PC-9 (cell line): ENCODE measurements around the gene FAM53A. TPM values are rescaled to one million over a fixed set of nuclear protein-coding genes. Genes with fewer than 3 reads are reported as not detected.

Experiments
- Bru-seq: library from RNA; stranded (reverse); fragments of 400-500 nt; gene quantifications from one replicate; lab custom pipeline; 2021; lab: Mats Ljungman, UMichigan
- BruChase-seq, 2 experiments: library from RNA; stranded (reverse); fragments of 400-500 nt; gene quantifications; one replicate each; lab custom pipeline; 2021; lab: Mats Ljungman, UMichigan
- BruUV-seq: library from RNA; stranded (reverse); fragments of 400-500 nt; replicated peaks from 2 replicates; lab custom pipeline; 2021; lab: Mats Ljungman, UMichigan
- CTCF ChIA-PET: fragments of 300-600 bp; sonication (Branson Sonifier 250); formaldehyde crosslinking; loops from one replicate; lab custom pipeline; 2022; ENCODE audit warnings: antibody characterized with exemption; lab: Charles Lee
- POLR2A ChIA-PET: fragments of 300-600 bp; sonication (Branson Sonifier 250); formaldehyde crosslinking; loops from one replicate; lab custom pipeline; 2022; ENCODE audit warnings: antibody characterized with exemption; ENCODE audit not compliant: unreplicated experiment; lab: Charles Lee
- DNase-seq, 2 experiments: peaks; one replicate each; pipeline versions ENCODE4 v3.0.0 to v3.0.0-alpha.2; 2015 to 2022; ENCODE audit warnings: mixed read lengths in 1 of 2
- H2AFZ ChIP-seq: fragments of 200-600 bp; sonication (generic); 2 replicates; pipeline ENCODE4 v1.8.1; 2017; ENCODE audit warnings: antibody characterized with exemption
- H3F3A ChIP-seq: fragments of 200-600 bp; sonication (generic); 2 replicates; pipeline ENCODE4 v1.8.1; 2017; ENCODE audit warnings: antibody characterized with exemption, mild to moderate bottlenecking, low read depth; ENCODE audit not compliant: insufficient read depth
- H3K27ac ChIP-seq: fragments of 200-600 bp; sonication (generic); 2 replicates; pipeline ENCODE4 v1.6.1; 2016; ENCODE audit warnings: mixed run types
- H3K27me3 ChIP-seq: fragments of 200-600 bp; sonication (generic); 2 replicates; pipeline ENCODE4 v1.6.1; 2016; ENCODE audit warnings: low read depth, mixed run types; ENCODE audit not compliant: insufficient read depth
- H3K36me3 ChIP-seq: fragments of 200-600 bp; sonication (generic); 2 replicates; pipeline ENCODE4 v1.6.1; 2016; ENCODE audit warnings: low read depth, mixed run types
- H3K4me1 ChIP-seq: fragments of 200-600 bp; sonication (generic); replicated peaks from 2 replicates; pipeline ENCODE4 v1.6.1; 2016; ENCODE audit warnings: mixed run types; ENCODE audit not compliant: insufficient read depth
- H3K4me2 ChIP-seq: fragments of 200-600 bp; sonication (generic); 2 replicates; pipeline ENCODE4 v1.6.1; 2017; ENCODE audit warnings: mixed run types
- H3K4me3 ChIP-seq: fragments of 200-600 bp; sonication (generic); 2 replicates; pipeline ENCODE4 v1.6.1; 2016; ENCODE audit warnings: mixed run types
- H3K79me2 ChIP-seq: fragments of 200-600 bp; sonication (generic); 2 replicates; pipeline ENCODE4 v1.6.1; 2017; ENCODE audit warnings: low read depth, mixed run types
- H3K9me2 ChIP-seq: fragments of 200-600 bp; sonication (generic); 2 replicates; pipeline ENCODE4 v1.8.1; 2017; ENCODE audit warnings: mild to moderate bottlenecking; ENCODE audit not compliant: insufficient read depth
- H3K9me3 ChIP-seq: fragments of 200-600 bp; sonication (generic); 2 replicates; pipeline ENCODE4 v1.8.1; 2016; ENCODE audit warnings: low read depth; ENCODE audit not compliant: insufficient read depth
- H4K20me1 ChIP-seq: fragments of 200-600 bp; sonication (generic); 2 replicates; pipeline ENCODE4 v1.8.1; 2017; ENCODE audit not compliant: insufficient read depth
- EZH2 ChIP-seq: fragments of 200-600 bp; sonication (generic); IDR thresholded peaks from 2 replicates; pipeline ENCODE4 v1.8.0; 2017; ENCODE audit warnings: antibody characterized with exemption, low read depth
- intact Hi-C: fragments of 100-400 bp; cut with micrococcal nuclease; formaldehyde crosslinking; loops from one replicate; pipeline ENCODE4 v1.10.0; 2022; ENCODE audit not compliant: unreplicated experiment
- long read RNA-seq: library from polyadenylated mRNA; stranded (forward); transcript quantifications from one replicate; pipeline ENCODE4 v2.0.0, GENCODE V29; 2022
- total RNA-seq: library from RNA; stranded (reverse); gene quantifications from 2 replicates; pipeline ENCODE4 v1.2.3, GENCODE V29; 2021
- TF ChIP-seq, protein P1 (sequence below): fragments of 200-600 bp; sonication (generic); conservative IDR thresholded peaks from 2 replicates; pipeline ENCODE4 v1.6.1; 2017; ENCODE audit warnings: mixed run types, antibody characterized with exemption, mild to moderate bottlenecking, moderate library complexity

FAM53A gene, protein sequence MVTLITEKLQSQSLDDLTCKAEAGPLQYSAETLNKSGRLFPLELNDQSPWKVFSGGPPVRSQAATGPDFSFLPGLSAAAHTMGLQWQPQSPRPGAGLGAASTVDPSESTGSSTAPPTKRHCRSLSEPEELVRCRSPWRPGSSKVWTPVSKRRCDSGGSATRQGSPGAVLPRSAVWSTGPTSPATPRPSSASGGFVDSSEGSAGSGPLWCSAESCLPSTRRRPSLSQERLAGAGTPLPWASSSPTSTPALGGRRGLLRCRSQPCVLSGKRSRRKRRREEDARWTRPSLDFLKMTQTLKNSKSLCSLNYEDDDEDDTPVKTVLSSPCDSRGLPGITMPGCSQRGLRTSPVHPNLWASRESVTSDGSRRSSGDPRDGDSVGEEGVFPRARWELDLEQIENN
- total RNA-seq = 4.0 and 6.7 TPM in 2 replicates
- Bru-seq, nascent RNA = percentile 34 among the genes with signal in this experiment
- BruChase-seq, experiment 1, labeled RNA remaining after a 2-hour chase = percentile 35 among the genes with signal in this experiment
- percentile 40 among the genes with signal in this experiment for BruChase-seq, experiment 2, labeled RNA remaining after a 6-hour chase
- long read RNA-seq, partial matches to known transcripts = 0 of 8 reads
- long read RNA-seq, other reads (novel, unspliced or antisense) = 3 of 8 reads

GRCh38 chr4:1683736-1684505, at the start of gene FAM53A:
Gene FAM53A, minus strand, starts transcription at chr4:1684313. Its CDS starts 15,572 bp downstream, at chr4:1668741.
- Histone ChIP-seq H3K36me3 (no peaks in the 10 kb centered on the region), H3K9me3 (no peaks in the 10 kb centered on the region), H2AFZ (peak within 1 kb of the TSS; percentile 80), H3K27me3 (no peaks in the 10 kb centered on the region), H3K9me2 (no peaks in the 10 kb centered on the region), H3K4me3 (peak within 1 kb of the TSS; percentile 62), H3K4me1 (0 out of 2 replicates have a peak, but pooled peaks cover 5% of the 10 kb centered on the region), H3K27ac (no peak within 1 kb of the TSS), H4K20me1 (no peaks in the 10 kb centered on the region), H3K79me2 (no peaks in the 10 kb centered on the region), H3K4me2 (peak within 1 kb of the TSS; percentile 80), H3F3A (peaks cover 34% of the 10 kb centered on the region)
- BruUV-seq = TSS peak; percentile 33
- ChIA-PET POLR2A (no interaction called here), CTCF (no interaction called here)
- peak; percentile 56 to 96 for DNase-seq
- TF ChIP-seq EZH2 = no peak
- TF ChIP-seq, protein P1, sequence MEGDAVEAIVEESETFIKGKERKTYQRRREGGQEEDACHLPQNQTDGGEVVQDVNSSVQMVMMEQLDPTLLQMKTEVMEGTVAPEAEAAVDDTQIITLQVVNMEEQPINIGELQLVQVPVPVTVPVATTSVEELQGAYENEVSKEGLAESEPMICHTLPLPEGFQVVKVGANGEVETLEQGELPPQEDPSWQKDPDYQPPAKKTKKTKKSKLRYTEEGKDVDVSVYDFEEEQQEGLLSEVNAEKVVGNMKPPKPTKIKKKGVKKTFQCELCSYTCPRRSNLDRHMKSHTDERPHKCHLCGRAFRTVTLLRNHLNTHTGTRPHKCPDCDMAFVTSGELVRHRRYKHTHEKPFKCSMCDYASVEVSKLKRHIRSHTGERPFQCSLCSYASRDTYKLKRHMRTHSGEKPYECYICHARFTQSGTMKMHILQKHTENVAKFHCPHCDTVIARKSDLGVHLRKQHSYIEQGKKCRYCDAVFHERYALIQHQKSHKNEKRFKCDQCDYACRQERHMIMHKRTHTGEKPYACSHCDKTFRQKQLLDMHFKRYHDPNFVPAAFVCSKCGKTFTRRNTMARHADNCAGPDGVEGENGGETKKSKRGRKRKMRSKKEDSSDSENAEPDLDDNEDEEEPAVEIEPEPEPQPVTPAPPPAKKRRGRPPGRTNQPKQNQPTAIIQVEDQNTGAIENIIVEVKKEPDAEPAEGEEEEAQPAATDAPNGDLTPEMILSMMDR = no peak
- intact Hi-C loops = loop anchor here (2.0 kb wide), 1 partner anchor 43 kb away; no protein-coding TSS in a partner anchor

- intact Hi-C loops = no loop called here
- H3K27me3 ChIP-seq = no peaks in the 10 kb centered on the region
- peaks cover 63% of the 10 kb centered on the region for H3K79me2 ChIP-seq
- no peak overlapping the region for H3K4me3 ChIP-seq
- POLR2A ChIA-PET = no interaction called here
- TF ChIP-seq, protein P1 = no peak
- no peak for TF ChIP-seq EZH2
- BruUV-seq = no TSS peak
- H3K9me2 ChIP-seq = no peaks in the 10 kb centered on the region
- H3K4me2 ChIP-seq = no peak overlapping the region
- no peak overlapping the region for H3K27ac ChIP-seq
- CTCF ChIA-PET = no interaction called here
- peaks cover 15% of the 10 kb centered on the region for H3K9me3 ChIP-seq
- peaks cover 43% of the 10 kb centered on the region for H3K4me1 ChIP-seq
- no peak for DNase-seq
- H2AFZ ChIP-seq = no peak overlapping the region
- H4K20me1 ChIP-seq = peaks cover 9% of the 10 kb centered on the region; the same call in 1 of the 2 replicates
- H3K36me3 ChIP-seq = peaks cover 65% of the 10 kb centered on the region
- peaks cover 39% of the 10 kb centered on the region for H3F3A ChIP-seq
These were observed 48.8 kb upstream of the FAM53A start for GRCh38 chr4:1732911-1733310.

DNA sequence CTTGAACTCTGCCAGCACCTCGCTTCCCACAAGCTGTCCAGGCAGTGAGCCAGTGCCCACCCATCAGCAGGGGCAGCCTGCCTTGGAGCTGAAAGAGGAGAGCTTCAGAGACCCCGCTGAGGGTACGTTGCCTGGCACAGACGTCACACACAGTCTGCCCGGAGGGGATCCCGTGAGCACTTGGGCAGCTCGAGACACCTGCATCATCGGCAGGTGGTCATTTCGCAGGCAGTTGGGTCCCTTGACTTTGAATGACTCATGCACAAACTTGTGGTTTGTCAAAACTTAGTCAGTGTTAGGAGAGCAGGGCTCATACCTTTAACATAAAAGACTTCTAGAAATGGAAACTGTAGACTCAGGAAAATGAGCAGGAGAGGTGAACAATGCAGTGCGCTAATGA, 47.1 kb upstream of the FAM53A start:
- TF ChIP-seq EZH2 = no peak
- TF ChIP-seq, protein P1 = no peak
- intact Hi-C loops = no loop called here
- Histone ChIP-seq H3K36me3 (peaks cover 48% of the 10 kb centered on the region), H3K9me3 (peaks cover 4% of the 10 kb centered on the region), H3K9me2 (no peaks in the 10 kb centered on the region), H3K4me1 (peaks cover 58% of the 10 kb centered on the region), H3K27ac (peak overlapping the region; percentile 80), H3K79me2 (peaks cover 66% of the 10 kb centered on the region), H4K20me1 (peaks cover 9% of the 10 kb centered on the region; the same call in 1 of the 2 replicates), H2AFZ (no peak overlapping the region), H3K4me3 (no peak overlapping the region), H3K27me3 (no peaks in the 10 kb centered on the region), H3K4me2 (peak overlapping the region; percentile 51), H3F3A (peaks cover 53% of the 10 kb centered on the region)
- CTCF ChIA-PET = interaction anchor here (1.1 kb wide), 1 partner anchor 38 kb away, joined by 4 read pairs; no protein-coding TSS in a partner anchor
- peak; percentile 78 to 94 for DNase-seq
- POLR2A ChIA-PET = no interaction called here
- no TSS peak for BruUV-seq
